Subcutaneous abdominal adipose tissue (tissue), 5 donors: ENCODE results near the gene FAM222A.

ENCODE experiments used
- H3K27ac ChIP-seq: one replicate; pipeline ENCODE4 v1.7.0; 2013; ENCODE audit warnings: low read depth, mild to moderate bottlenecking, inconsistent platforms, low read length, moderate library complexity
- H3K27me3 ChIP-seq, 5 donors: one replicate each; pipeline ENCODE4 v1.7.0; 2013; ENCODE audit warnings: low read length in 5 of 5, inconsistent platforms in 1 of 5; ENCODE audit not compliant: control insufficient read depth in 5 of 5, insufficient read depth in 4 of 5
- H3K36me3 ChIP-seq, 5 donors: one replicate each; pipeline ENCODE4 v1.7.0; 2013; ENCODE audit warnings: low read length in 5 of 5; ENCODE audit not compliant: control insufficient read depth in 5 of 5, insufficient read depth in 5 of 5
- H3K4me1 ChIP-seq, 5 donors: one replicate each; pipeline ENCODE4 v1.7.0; 2013; ENCODE audit warnings: low read length in 5 of 5, mild to moderate bottlenecking in 3 of 5, moderate library complexity in 1 of 5; ENCODE audit not compliant: control insufficient read depth in 5 of 5, insufficient read depth in 5 of 5
- H3K4me3 ChIP-seq, 5 donors: one replicate each; pipeline ENCODE4 v1.7.0; 2013; ENCODE audit warnings: low read length in 5 of 5, low read depth in 1 of 5
- H3K9ac ChIP-seq, 5 donors: one replicate each; pipeline ENCODE4 v1.7.0; 2013; ENCODE audit warnings: low read length in 5 of 5, mild to moderate bottlenecking in 4 of 5, moderate library complexity in 3 of 5
- H3K9me3 ChIP-seq, 5 donors: one replicate each; pipeline ENCODE4 v1.7.0; 2013; ENCODE audit warnings: low read length in 5 of 5; ENCODE audit not compliant: control insufficient read depth in 5 of 5
- donor health status: healthy.
- donor health status: healthy.
- donor health status: healthy.
- donor health status: healthy.
- donor health status: healthy.

The FAM222A gene

DNA sequence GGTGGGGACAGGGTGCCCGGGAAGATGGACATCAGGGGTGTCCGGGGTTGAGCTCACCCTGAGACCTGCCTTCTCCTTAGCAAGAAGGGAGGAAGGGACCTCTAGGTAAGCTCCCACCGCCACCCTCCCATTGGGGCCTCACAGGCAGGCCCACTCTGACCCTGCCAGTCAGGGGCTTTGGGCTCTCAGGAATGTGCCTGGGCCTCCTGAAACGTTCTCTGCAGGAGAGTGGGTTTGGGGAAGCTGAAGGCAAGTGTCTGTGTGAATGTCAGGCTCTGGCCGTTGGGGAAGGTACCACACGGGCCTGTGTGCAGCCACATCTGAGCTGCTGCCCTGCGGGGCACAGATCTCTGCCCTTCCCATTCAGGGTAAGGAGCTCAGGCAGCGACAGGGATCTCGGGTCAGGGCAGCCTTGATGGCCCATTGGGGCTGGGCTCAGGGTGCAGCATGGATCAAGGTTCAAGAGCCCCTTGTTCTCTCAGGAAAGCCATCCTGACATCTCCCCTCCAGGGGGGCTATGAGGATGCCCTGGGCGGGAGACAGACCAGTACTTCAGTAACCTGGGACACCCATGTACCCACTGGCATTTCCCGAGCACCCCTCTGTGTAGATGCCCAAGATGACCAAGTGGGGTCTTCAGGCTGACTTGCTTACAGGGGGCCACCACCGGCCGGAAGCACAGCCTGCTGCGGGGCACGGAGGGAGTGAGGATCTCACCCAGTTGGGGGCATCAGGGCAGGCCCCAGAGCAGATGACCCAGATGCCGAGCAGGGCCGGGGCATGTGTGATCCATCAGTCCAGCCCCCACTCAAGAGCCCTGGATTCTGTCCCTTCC, 29.7 kb downstream of the FAM222A start:
- Histone ChIP-seq H3K9me3 (no peaks in the 10 kb centered on the region), H3K27me3 (peaks cover 0 to 9% (median 5%) of the 10 kb centered on the region in 5 donors), H3K36me3 (no peaks in the 10 kb centered on the region), H3K4me3 (no peak overlapping the region), H3K4me1 (no peaks in the 10 kb centered on the region), H3K27ac (no peak overlapping the region), H3K9ac (no peak overlapping the region)

DNA sequence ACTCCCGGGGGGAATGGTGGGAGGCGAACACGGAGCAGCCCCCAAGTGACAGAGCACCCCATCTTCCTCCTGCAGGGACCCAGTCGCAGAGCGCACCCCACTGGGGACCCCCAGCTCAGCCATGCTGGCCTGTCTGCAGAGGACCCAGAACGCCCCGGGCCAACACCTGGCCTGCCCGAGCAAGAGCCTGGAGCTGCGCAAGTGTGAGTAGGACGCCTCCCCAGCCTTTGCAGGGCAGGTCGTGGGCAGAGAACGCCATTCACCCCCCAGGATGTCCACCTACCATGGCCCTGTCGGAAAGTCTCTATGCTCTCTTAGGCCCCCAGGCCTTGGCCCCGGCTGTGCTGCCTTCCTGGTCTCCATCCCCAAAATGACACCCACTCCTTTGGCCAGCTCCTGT, 30.4 kb downstream of the FAM222A start:
- Histone ChIP-seq H3K27me3 (peaks cover 0 to 8% (median 4%) of the 10 kb centered on the region in 5 donors), H3K4me3 (no peak overlapping the region), H3K4me1 (no peaks in the 10 kb centered on the region), H3K27ac (no peak overlapping the region), H3K9ac (no peak overlapping the region), H3K9me3 (no peaks in the 10 kb centered on the region), H3K36me3 (no peaks in the 10 kb centered on the region)

DNA sequence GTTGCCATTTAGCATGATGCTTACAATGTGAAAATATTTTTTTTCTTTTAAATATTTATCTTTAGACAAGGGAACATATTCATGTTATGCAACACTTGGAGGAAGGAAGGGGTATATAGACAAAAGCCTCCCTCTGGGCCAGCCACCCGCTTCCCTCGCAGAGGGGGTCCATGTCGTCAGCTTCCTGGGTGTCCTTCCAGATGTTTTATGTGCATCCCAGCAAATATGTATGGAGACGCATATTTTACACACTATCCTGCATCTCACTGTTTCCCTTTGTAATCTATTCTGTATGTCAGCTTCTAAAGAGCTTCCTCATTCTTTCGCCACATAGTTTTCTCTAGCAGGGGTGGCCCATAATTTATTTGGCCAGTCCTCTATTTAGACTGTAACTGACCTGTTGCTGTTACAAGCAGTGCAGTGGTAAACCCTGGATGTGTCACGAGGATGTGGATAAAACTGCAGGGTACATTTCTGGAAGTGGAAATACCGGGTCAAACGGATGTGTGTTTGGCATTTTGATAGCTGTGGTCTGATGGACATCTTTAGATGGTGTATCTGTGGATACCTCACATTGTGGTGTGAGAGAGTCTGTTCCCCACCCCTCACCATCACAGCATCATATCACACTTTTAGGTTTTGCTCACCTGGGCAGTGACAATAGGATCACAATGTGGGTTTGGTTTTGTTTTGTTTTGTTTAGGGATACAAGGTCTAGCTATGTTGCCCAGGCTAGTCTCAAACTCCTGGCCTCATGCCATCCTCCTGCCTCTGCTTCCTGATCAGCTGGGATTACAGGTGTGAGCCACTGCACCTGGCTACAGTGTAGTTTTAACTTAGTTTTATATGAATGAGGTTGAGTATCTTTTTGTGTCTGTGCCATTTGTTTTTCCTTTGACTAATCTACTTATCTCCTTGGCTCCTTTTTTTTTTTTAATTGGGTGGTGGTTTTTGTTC, 31.6 kb downstream of the FAM222A start:
- H3K36me3 ChIP-seq = no peaks in the 10 kb centered on the region
- no peak overlapping the region for H3K9ac ChIP-seq
- H3K27me3 ChIP-seq = peaks cover 0 to 8% (median 3%) of the 10 kb centered on the region in 5 donors
- H3K27ac ChIP-seq = no peak overlapping the region
- H3K4me1 ChIP-seq = no peaks in the 10 kb centered on the region
- no peak overlapping the region for H3K4me3 ChIP-seq
- no peaks in the 10 kb centered on the region for H3K9me3 ChIP-seq

DNA sequence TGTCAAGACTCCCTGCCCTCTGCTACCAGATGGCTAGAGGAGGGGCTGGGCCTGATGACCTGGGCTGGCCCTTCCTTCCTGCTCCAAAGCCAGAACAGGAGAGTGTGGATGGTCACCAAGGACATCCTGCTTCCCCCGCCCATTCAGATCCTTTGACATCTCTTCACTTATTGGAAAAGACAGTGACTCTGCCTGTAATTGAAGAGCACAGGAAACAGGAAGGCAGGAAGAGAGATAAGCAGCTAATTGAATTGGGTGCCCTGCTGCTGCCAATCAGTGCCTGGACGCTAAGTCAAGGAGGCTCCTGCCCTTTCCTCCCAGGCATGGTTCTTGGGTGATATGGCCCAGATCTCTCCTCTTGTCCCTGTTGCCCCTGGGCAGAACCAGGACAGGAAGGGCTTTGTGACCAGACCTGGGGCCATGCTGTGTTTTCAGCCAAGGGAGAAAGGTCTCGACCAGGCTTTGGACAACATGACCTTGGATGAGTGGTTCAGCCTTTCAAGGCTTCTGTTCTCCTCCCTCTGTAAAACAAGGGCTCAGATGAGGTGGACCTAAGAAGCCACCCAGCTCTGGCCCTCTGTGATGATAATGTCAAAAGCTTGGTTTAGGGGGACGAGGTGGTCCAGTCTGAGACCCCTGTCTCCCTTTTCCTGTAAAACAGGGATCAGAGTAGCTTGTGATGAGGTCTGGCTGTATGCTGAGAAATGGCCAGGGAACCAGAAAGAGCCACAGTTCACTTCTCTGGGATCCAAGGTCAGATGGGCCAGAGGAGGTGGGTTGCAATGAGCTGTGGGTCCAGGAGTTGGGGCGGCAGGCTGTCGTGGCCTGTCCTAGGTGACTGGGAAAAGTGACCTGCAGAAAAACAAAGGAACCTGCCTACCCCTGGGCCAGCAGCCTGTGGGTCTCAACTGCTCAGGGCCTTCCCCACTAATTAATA, 38.8 kb downstream of the FAM222A start:
- Histone ChIP-seq H3K27ac (no peak overlapping the region), H3K27me3 (peaks cover 0 to 2% (median 0%) of the 10 kb centered on the region in 5 donors), H3K9ac (no peak overlapping the region), H3K4me3 (no peak overlapping the region), H3K36me3 (no peaks in the 10 kb centered on the region), H3K4me1 (peaks cover 0 to 8% (median 0%) of the 10 kb centered on the region in 5 donors), H3K9me3 (peaks cover 0 to 13% (median 5%) of the 10 kb centered on the region in 5 donors)

DNA sequence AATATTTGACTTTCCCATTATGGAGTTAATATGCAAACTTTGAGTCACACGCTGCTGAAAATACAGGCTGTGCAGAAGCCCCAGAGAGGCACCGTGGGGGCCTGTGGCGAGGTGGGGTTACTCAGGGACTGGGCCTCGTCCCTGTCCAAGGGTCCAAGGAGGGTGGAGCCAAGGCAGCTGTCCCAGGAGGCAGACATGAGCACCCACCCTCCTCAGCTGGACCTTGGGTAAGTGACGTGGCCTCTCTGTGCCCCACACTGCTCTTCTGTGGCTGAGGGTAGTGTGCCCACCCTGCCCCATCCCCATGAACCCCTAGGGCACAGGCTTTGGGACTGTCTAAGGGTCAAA, 39.4 kb downstream of the FAM222A start:
- H3K36me3 ChIP-seq = no peaks in the 10 kb centered on the region
- peaks cover 0 to 8% (median 0%) of the 10 kb centered on the region in 5 donors for H3K4me1 ChIP-seq
- no peak overlapping the region for H3K27ac ChIP-seq
- H3K9me3 ChIP-seq = peaks cover 0 to 15% (median 5%) of the 10 kb centered on the region in 5 donors
- H3K9ac ChIP-seq = no peak overlapping the region
- H3K4me3 ChIP-seq = no peak overlapping the region
- H3K27me3 ChIP-seq = peaks cover 0 to 2% (median 0%) of the 10 kb centered on the region in 5 donors

DNA sequence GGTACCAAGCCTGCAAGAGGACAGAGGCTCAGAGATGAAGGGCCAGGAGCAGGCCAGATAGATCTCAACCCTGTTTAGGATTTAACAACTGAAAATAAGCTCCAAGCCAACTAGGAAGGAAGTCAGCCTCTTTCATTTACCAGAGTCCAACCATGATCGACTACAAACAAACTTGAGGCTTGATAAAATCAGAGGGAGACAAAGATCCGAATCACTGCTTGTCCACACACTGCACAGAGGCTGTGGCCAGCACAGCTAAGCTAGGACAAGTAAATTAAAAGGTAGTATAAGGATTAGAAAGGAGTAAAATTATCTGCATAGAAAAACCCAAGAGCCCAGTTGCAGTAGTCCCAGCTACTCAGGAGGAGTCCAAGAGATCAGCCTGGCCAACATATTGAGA, 40.3 kb downstream of the FAM222A start:
- Histone ChIP-seq H3K4me3 (no peak overlapping the region), H3K27ac (no peak overlapping the region), H3K9ac (no peak overlapping the region), H3K36me3 (no peaks in the 10 kb centered on the region), H3K4me1 (peaks cover 0 to 8% (median 0%) of the 10 kb centered on the region in 5 donors), H3K9me3 (peaks cover 0 to 15% (median 5%) of the 10 kb centered on the region in 5 donors), H3K27me3 (peaks cover 0 to 6% (median 3%) of the 10 kb centered on the region in 5 donors)

DNA sequence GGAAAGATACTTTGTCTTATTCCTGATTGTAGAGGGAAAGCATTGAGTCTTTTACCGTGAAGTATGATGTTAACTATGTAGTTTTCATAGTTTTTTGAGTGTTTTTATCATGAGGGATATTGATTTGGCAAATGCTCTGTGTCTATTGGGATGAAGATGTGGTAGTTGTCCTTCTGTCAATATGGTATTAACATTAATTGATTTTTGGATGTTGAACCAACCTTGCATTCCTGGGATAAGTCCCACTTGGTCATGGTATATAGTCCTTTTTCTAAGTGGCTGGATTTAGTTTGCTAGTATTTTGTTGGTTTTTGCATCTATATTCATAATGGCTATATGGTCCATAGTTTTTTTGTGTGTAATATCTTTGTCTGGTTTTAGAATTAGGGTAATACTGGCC, 42.8 kb downstream of the FAM222A start:
- Histone ChIP-seq H3K4me1 (peaks cover 0 to 8% (median 3%) of the 10 kb centered on the region in 5 donors), H3K4me3 (no peak overlapping the region), H3K27me3 (peaks cover 0 to 10% (median 6%) of the 10 kb centered on the region in 5 donors), H3K27ac (no peak overlapping the region), H3K9me3 (peaks cover 0 to 15% (median 5%) of the 10 kb centered on the region in 5 donors), H3K9ac (no peak overlapping the region), H3K36me3 (no peaks in the 10 kb centered on the region)

DNA sequence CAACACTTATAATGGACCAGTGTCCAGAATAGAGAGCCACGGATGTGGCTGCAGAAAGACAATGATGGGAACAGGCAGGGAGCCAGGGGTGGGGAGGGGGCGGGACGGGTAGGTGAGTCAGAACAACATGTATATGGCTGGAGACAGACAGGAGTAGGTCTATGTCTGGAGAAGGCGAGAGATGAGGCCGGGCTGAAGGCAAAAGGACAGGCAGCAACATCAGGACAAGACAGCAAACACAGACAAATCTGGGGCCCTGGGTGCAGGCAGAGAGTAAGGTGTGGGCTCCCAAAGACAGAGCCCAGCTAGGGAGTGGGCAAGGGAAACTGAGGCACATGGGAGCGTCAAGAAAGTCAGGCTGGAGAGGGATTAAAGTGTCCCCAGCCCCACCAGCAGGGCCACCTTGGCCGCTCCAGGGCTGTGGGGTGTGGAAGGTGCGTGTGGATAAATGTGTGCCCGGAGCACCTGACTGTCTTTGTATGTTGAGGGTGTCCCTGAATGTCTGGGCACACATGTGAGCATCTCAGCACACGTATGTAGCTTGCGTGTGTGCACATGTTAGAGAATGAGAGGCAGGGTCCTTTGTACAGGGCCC, 44.1 kb downstream of the FAM222A start:
- Histone ChIP-seq H3K9ac (no peak overlapping the region), H3K36me3 (no peaks in the 10 kb centered on the region)

More for the DNA sequence above, 44.1 kb downstream of the FAM222A start:
- Histone ChIP-seq H3K27me3 (peaks cover 0 to 10% (median 6%) of the 10 kb centered on the region in 5 donors), H3K9me3 (peaks cover 0 to 15% (median 5%) of the 10 kb centered on the region in 5 donors), H3K4me3 (no peak overlapping the region), H3K27ac (no peak overlapping the region), H3K4me1 (peaks cover 0 to 8% (median 0%) of the 10 kb centered on the region in 5 donors)
